KMS-11 (cell line): ENCODE results near the gene GREB1L.

ENCODE experiments used
- H2AFZ ChIP-seq: fragments of 200-600 bp; sonication (generic); 2 replicates; pipeline ENCODE4 v1.6.1; 2016; ENCODE audit warnings: antibody characterized with exemption, mixed run types, low read depth
- H3K27ac ChIP-seq: fragments of 200-600 bp; sonication (generic); 2 replicates; pipeline ENCODE4 v1.6.1; 2016; ENCODE audit warnings: mild to moderate bottlenecking, mixed run types
- H3K27me3 ChIP-seq: fragments of 200-600 bp; sonication (generic); 2 replicates; pipeline ENCODE4 v1.6.1; 2017; ENCODE audit warnings: mild to moderate bottlenecking, low read depth, mixed run types, moderate library complexity; ENCODE audit not compliant: insufficient read depth
- H3K36me3 ChIP-seq: fragments of 200-600 bp; sonication (generic); 2 replicates; pipeline ENCODE4 v1.6.1; 2017; ENCODE audit warnings: mild to moderate bottlenecking, mixed run types; ENCODE audit not compliant: insufficient read depth
- H3K4me1 ChIP-seq: fragments of 200-600 bp; sonication (generic); 2 replicates; pipeline ENCODE4 v1.6.1; 2016; ENCODE audit warnings: mild to moderate bottlenecking, low read depth, mixed run types; ENCODE audit not compliant: poor library complexity, severe bottlenecking
- H3K4me2 ChIP-seq: fragments of 200-600 bp; sonication (generic); 2 replicates; pipeline ENCODE4 v1.7.0; 2016; ENCODE audit warnings: mild to moderate bottlenecking, mixed run types
- H3K4me3 ChIP-seq: fragments of 200-600 bp; sonication (generic); IDR thresholded peaks from 2 replicates; pipeline ENCODE4 v1.6.1; 2017; ENCODE audit warnings: low read depth, low read length, mixed read lengths; ENCODE audit not compliant: insufficient read depth
- H3K79me2 ChIP-seq: fragments of 200-600 bp; sonication (generic); 2 replicates; pipeline ENCODE4 v1.6.1; 2016; ENCODE audit warnings: low read depth, mixed run types; ENCODE audit not compliant: insufficient read depth
- H3K9ac ChIP-seq: fragments of 200-600 bp; sonication (generic); 2 replicates; pipeline ENCODE4 v1.6.1; 2016; ENCODE audit warnings: mild to moderate bottlenecking, mixed run types
- H4K20me1 ChIP-seq: fragments of 200-600 bp; sonication (generic); 2 replicates; pipeline ENCODE4 v1.6.1; 2016; ENCODE audit warnings: mild to moderate bottlenecking, mixed run types; ENCODE audit not compliant: insufficient read depth
- TF ChIP-seq, protein P1 (sequence below): fragments of 200-600 bp; sonication (generic); conservative IDR thresholded peaks from 2 replicates; pipeline ENCODE4 v1.6.1; 2017; ENCODE audit warnings: low read depth, mild to moderate bottlenecking, antibody characterized with exemption, low read length, moderate library complexity, mixed read lengths

Gene GREB1L

DNA sequence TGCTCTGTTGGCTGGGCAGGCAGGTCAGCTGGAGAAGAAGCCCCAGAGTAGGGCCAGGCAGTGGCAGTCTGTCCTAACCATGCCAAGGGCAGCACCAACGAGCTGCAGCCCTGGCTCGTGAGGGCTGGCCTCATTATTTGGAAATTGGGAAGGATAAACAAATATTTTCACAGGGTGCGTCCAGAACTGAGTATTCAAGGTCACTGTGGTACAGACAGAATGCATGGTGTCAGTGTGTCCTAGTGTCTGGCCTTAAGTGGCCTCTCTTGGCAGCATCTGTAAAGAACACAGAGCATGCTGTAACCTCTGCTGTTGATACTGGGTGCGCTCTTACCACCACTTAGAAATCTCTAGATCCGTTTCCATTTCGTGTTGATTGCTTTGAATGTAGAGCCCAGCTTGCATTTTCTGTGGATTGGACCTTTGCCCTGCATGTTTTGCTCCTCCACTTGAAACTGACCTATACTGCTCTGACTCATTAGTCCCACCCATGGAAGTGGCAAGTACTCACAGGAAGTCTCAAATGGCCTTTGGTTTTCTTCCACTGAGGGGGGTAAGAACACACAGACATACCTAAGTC, 88.2 kb downstream of the GREB1L start:
- Histone ChIP-seq H3K4me1 (no peaks in the 10 kb centered on the region), H3K27me3 (no peaks in the 10 kb centered on the region), H3K4me3 (no peak overlapping the region), H3K9ac (no peak overlapping the region), H3K27ac (no peak overlapping the region), H4K20me1 (no peaks in the 10 kb centered on the region), H3K4me2 (no peak overlapping the region), H2AFZ (no peak overlapping the region), H3K79me2 (no peaks in the 10 kb centered on the region), H3K36me3 (no peaks in the 10 kb centered on the region)
- TF ChIP-seq, protein P1, sequence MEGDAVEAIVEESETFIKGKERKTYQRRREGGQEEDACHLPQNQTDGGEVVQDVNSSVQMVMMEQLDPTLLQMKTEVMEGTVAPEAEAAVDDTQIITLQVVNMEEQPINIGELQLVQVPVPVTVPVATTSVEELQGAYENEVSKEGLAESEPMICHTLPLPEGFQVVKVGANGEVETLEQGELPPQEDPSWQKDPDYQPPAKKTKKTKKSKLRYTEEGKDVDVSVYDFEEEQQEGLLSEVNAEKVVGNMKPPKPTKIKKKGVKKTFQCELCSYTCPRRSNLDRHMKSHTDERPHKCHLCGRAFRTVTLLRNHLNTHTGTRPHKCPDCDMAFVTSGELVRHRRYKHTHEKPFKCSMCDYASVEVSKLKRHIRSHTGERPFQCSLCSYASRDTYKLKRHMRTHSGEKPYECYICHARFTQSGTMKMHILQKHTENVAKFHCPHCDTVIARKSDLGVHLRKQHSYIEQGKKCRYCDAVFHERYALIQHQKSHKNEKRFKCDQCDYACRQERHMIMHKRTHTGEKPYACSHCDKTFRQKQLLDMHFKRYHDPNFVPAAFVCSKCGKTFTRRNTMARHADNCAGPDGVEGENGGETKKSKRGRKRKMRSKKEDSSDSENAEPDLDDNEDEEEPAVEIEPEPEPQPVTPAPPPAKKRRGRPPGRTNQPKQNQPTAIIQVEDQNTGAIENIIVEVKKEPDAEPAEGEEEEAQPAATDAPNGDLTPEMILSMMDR = no peak

DNA sequence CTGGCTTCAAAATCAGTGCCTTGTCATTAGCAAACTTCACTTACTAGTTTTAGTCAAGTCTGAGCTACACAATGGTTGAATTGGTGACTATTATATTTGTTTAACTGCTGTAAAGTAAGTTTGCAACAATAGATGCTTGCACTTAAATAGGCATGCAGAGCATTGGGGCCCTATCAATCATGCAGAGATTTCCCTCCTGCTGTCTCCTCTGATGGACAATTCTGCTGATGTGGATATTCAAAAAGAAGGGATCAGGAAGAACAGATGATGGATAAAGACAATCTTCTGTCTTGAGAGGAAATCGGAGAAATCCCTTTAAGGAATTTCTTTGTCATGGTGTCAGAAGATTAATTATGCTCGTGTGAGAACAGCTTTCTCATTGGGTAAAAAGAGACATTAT, 89.0 kb downstream of the GREB1L start:
- no peaks in the 10 kb centered on the region for H3K27me3 ChIP-seq
- no peaks in the 10 kb centered on the region for H3K79me2 ChIP-seq
- H3K36me3 ChIP-seq = no peaks in the 10 kb centered on the region
- no peak overlapping the region for H3K27ac ChIP-seq
- no peaks in the 10 kb centered on the region for H4K20me1 ChIP-seq
- no peaks in the 10 kb centered on the region for H3K4me1 ChIP-seq
- H3K4me3 ChIP-seq = no peak overlapping the region
- TF ChIP-seq, protein P1 = no peak
- H3K4me2 ChIP-seq = no peak overlapping the region
- no peak overlapping the region for H3K9ac ChIP-seq
- no peak overlapping the region for H2AFZ ChIP-seq

DNA sequence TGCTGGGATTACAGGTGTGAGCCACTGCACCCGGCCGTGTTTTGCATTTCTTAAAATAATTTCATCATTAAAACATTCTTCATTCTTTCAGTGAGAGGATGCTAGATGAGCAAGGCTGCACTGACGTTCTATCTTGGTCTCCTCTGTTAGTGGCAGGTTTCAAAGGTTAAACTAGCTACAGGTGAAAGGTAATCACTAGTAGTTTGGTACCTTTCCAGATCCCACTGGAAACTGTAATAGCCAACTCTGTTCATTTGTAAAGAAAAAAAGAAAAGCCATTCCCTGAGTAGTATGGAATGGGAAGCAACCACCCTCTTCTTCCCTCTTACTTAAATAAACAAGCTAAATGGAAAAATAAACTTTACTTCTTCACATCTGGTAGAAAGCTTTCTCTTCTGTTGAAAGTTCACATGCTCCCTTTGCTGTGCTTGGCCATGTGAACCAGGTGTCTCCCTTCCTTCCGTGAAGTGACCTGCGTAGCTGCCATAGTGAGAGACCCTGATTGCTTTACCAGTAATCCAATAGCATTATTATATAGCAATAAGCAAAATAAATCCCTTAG, 94.0 kb downstream of the GREB1L start:
- no peaks in the 10 kb centered on the region for H3K79me2 ChIP-seq
- no peak overlapping the region for H3K9ac ChIP-seq
- H3K4me1 ChIP-seq = no peaks in the 10 kb centered on the region
- no peaks in the 10 kb centered on the region for H3K27me3 ChIP-seq
- H2AFZ ChIP-seq = no peak overlapping the region
- H3K4me3 ChIP-seq = no peak overlapping the region
- no peak overlapping the region for H3K4me2 ChIP-seq
- no peaks in the 10 kb centered on the region for H4K20me1 ChIP-seq
- H3K36me3 ChIP-seq = no peaks in the 10 kb centered on the region
- TF ChIP-seq, protein P1 = no peak
- no peak overlapping the region for H3K27ac ChIP-seq

DNA sequence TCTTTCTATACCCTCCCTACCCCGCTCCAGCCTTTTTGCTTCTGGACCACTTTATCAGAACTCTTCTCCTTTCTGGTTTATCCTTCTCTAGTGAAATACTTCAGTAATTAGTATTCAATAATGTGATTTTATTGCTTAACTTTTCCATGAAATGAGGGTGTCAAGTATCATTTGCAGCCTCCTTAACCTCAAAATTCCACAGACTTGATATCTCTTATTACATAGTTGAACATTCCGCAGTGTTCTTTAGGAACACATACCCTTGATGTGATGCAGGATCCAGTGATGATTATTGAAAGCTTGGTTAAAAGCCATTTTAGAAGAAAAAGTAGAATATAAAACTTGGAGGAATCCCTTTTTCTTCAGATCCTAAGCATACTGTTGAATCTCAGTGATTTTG, 94.8 kb downstream of the GREB1L start:
- TF ChIP-seq, protein P1 = no peak
- Histone ChIP-seq H3K79me2 (no peaks in the 10 kb centered on the region), H2AFZ (no peak overlapping the region), H3K27ac (no peak overlapping the region), H3K27me3 (no peaks in the 10 kb centered on the region), H3K36me3 (no peaks in the 10 kb centered on the region), H3K4me2 (no peak overlapping the region), H3K9ac (no peak overlapping the region), H3K4me3 (no peak overlapping the region), H4K20me1 (no peaks in the 10 kb centered on the region), H3K4me1 (no peaks in the 10 kb centered on the region)
